ENCODE results near the gene NRTN. TPM values are rescaled to one million over a fixed set of nuclear protein-coding genes. Genes with fewer than 3 reads are reported as not detected.

NRTN gene
- total and polyA plus RNA-seq, 2 of the 13 experiments (the other 11 are each of a cell fraction or from before 2014, with no cell fraction given) = 4.1 to 5.3 TPM

DNA sequence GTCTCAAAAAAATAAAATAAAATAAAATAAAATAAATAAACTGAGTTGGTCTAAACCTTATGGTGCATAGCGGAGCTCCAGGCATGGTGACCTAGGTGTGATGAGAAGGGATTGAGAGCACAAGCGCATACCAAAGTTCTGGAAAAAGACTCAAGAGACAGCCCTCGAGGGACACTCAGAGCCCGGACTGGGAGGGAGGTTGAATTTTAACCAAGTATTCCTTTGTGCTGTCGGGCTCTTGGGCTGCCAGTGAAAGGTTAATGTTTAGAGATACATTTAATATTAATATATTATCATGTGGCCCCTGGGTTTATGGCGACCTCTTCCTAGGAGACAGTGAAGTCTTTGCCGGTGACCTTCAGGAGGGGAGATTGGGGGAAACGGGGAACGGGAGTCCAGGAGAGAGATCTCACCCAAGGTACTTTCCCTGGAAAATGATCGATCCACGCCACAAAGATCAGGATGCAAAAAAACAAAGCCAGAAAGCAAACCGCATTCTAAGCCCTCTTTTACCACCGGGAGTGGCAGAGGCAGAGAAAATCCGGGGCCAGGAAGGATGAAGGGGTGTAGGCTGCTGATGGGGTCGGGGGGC lies 33.0 kb downstream of the NRTN start (continued):
- no peak for TF ChIP-seq ZNF883 (CRISPR knock-in tag; IDR thresholded peaks at IDR 0.05; ENCODE audit: not compliant biosample characterization)
- no peak for TF ChIP-seq ATF5 (CRISPR knock-in tag; IDR thresholded peaks at IDR 0.05; ENCODE audit: low read depth)
- no peak for TF ChIP-seq ZBTB42 (CRISPR knock-in tag; IDR thresholded peaks at IDR 0.05)
- TF ChIP-seq, protein P1, sequence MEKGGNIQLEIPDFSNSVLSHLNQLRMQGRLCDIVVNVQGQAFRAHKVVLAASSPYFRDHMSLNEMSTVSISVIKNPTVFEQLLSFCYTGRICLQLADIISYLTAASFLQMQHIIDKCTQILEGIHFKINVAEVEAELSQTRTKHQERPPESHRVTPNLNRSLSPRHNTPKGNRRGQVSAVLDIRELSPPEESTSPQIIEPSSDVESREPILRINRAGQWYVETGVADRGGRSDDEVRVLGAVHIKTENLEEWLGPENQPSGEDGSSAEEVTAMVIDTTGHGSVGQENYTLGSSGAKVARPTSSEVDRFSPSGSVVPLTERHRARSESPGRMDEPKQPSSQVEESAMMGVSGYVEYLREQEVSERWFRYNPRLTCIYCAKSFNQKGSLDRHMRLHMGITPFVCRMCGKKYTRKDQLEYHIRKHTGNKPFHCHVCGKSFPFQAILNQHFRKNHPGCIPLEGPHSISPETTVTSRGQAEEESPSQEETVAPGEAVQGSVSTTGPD (CRISPR knock-in tag; IDR thresholded peaks at IDR 0.05) = no peak
- no peak for TF ChIP-seq ZNF841 (CRISPR knock-in tag; IDR thresholded peaks at IDR 0.05; ENCODE audit: borderline replicate concordance)
- TF ChIP-seq ZSCAN29 (CRISPR knock-in tag; conservative IDR thresholded peaks at IDR 0.05) = 0 out of 2 replicates have a peak, but pooled peaks have one; percentile 40
- TF ChIP-seq GATAD2A (CRISPR knock-in tag; IDR thresholded peaks at IDR 0.05) = 0 out of 2 replicates have a peak, but pooled peaks have one; percentile 40
- TF ChIP-seq ZNF788 (CRISPR knock-in tag; IDR thresholded peaks at IDR 0.05; ENCODE audit: borderline replicate concordance) = no peak
- no peak for TF ChIP-seq ATF7-NPFF (CRISPR knock-in tag; IDR thresholded peaks at IDR 0.05; ENCODE audit: low read depth)
- no peak for TF ChIP-seq NR2F6 (IDR thresholded peaks at IDR 0.05)
- TF ChIP-seq NR2F6 (CRISPR knock-in tag; IDR thresholded peaks at IDR 0.05) = no peak
- TF ChIP-seq, protein P2, sequence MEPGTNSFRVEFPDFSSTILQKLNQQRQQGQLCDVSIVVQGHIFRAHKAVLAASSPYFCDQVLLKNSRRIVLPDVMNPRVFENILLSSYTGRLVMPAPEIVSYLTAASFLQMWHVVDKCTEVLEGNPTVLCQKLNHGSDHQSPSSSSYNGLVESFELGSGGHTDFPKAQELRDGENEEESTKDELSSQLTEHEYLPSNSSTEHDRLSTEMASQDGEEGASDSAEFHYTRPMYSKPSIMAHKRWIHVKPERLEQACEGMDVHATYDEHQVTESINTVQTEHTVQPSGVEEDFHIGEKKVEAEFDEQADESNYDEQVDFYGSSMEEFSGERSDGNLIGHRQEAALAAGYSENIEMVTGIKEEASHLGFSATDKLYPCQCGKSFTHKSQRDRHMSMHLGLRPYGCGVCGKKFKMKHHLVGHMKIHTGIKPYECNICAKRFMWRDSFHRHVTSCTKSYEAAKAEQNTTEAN (CRISPR knock-in tag; conservative IDR thresholded peaks at IDR 0.05) = 0 out of 2 replicates have a peak, but pooled peaks have one; percentile 20
- TF ChIP-seq, protein P3, sequence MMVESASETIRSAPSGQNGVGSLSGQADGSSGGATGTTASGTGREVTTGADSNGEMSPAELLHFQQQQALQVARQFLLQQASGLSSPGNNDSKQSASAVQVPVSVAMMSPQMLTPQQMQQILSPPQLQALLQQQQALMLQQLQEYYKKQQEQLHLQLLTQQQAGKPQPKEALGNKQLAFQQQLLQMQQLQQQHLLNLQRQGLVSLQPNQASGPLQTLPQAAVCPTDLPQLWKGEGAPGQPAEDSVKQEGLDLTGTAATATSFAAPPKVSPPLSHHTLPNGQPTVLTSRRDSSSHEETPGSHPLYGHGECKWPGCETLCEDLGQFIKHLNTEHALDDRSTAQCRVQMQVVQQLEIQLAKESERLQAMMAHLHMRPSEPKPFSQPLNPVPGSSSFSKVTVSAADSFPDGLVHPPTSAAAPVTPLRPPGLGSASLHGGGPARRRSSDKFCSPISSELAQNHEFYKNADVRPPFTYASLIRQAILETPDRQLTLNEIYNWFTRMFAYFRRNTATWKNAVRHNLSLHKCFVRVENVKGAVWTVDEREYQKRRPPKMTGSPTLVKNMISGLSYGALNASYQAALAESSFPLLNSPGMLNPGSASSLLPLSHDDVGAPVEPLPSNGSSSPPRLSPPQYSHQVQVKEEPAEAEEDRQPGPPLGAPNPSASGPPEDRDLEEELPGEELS (CRISPR knock-in tag; IDR thresholded peaks at IDR 0.05) = 0 out of 2 replicates have a peak, but pooled peaks have one; percentile 21
- no peak for TF ChIP-seq SALL2 (CRISPR knock-in tag; IDR thresholded peaks at IDR 0.05)
- TF ChIP-seq ZSCAN25 (CRISPR knock-in tag; IDR thresholded peaks at IDR 0.05) = no peak
- no peak for TF ChIP-seq POLR2G (IDR thresholded peaks at IDR 0.05; ENCODE audit: low read depth, low read length)
- TF ChIP-seq HDAC2 (CRISPR knock-in tag; IDR thresholded peaks at IDR 0.05) = 0 out of 2 replicates have a peak, but pooled peaks have one; percentile 28
- TF ChIP-seq ZNF616 (CRISPR knock-in tag; IDR thresholded peaks at IDR 0.05; ENCODE audit: low read depth) = no peak
- TF ChIP-seq ZNF329 (CRISPR knock-in tag; IDR thresholded peaks at IDR 0.05; ENCODE audit: low read depth) = 0 out of 2 replicates have a peak, but pooled peaks have one; percentile 41
- no peak for TF ChIP-seq PHF20 (CRISPR knock-in tag; IDR thresholded peaks at IDR 0.05)
- no peak for TF ChIP-seq MTA3 (CRISPR knock-in tag; IDR thresholded peaks at IDR 0.05)
- no peak for TF ChIP-seq ZNF678 (CRISPR knock-in tag; IDR thresholded peaks at IDR 0.05)
- peak; percentile 65; the same call in 1 of the 2 replicates for TF ChIP-seq PITX1 (CRISPR knock-in tag; IDR thresholded peaks at IDR 0.05)
- no peak for TF ChIP-seq ZSCAN20 (CRISPR knock-in tag; IDR thresholded peaks at IDR 0.05; ENCODE audit: borderline replicate concordance)
- TF ChIP-seq MED13 (CRISPR knock-in tag; IDR thresholded peaks at IDR 0.05) = 0 out of 2 replicates have a peak, but pooled peaks have one; percentile 14
- TF ChIP-seq, protein P4, sequence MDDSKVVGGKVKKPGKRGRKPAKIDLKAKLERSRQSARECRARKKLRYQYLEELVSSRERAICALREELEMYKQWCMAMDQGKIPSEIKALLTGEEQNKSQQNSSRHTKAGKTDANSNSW (CRISPR knock-in tag; IDR thresholded peaks at IDR 0.05; ENCODE audit: borderline replicate concordance) = no peak
- no peak for TF ChIP-seq ZNF746 (CRISPR knock-in tag; IDR thresholded peaks at IDR 0.05)
